ENCODE data around the gene PHOSPHO2. TPM values are rescaled to one million over a fixed set of nuclear protein-coding genes. Genes with fewer than 3 reads are reported as not detected.

The PHOSPHO2 gene
- polyA plus RNA-seq, 12 donors = 4.3 to 7.8 (median 6.1) TPM; not detected in 2

DNA sequence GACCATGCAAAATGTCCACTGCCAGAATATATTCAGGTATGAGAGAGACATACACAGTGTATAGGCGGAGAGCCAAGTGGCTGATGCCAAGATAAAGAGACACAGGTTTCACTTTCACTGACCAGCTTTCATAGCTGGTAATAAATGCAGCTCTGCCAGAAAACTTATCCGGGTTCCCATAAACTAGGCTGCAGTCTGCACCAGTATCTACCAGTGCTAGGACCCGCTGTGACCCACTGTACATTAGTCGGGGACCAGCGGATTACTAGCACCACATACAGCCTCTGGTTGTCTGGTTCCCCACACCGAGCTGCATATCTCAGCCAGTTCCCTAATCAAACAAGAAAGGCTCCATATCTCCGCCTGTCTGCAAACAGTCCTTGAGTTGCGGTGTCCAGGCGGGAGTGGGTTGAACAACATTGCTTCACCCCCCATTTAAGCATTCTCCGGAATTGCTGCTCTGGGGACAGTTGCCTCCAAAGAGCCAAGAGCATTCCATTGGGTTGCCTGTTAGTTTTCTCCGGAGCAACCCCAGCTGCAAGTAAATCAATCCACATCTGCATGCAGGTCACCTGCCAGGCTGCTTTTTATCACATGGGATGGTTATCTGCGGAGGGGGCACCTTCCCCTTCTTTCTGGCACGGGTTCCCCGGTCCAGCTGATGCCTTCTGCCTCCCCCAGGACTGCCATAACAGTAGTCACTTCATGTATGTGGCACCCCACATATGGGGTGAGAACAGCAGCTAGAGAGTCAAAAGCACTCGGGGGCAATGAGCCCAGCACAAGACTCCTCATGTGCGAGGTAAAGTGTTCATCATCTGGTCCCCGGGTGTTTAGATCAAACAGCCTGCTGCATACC lies 21.3 kb downstream of the PHOSPHO2 start:
- DNase-seq = no peak

DNA sequence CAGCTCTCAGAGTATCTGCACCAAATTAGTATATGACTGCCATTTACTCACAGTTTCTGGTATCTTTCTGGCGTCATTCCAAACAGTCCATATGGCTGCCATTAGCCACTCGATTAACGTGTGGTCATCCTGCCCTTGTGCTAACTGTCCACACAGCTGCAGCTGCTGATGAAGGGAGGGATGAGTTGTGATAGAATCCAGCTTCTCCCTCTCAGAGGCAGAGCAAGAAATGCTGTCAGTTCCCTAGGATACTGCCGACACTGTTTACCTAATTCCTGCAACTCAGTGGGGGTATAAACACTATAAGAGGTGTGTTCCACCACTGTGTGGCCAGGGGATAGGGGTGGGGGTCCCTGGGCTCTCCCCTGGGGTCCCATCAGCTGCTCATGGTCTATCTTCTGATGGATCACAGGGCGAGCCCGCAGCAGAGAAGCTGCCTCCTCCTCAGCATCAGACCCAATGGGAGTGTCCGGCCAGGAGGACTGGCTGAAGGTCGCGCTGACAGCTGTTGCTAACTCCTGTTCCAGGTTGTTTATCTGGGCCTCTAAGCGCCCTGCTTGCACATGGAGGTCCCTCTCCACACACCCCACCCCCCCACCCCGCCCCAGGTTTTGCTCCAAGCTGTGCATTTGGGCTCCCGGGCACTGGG lies 22.1 kb downstream of the PHOSPHO2 start:
- DNase-seq = no peak

- no peak for DNase-seq
Observed at GRCh38 chr2:169716938-169717690, 22.8 kb downstream of the PHOSPHO2 start.

- DNase-seq = no peak
Observed at GRCh38 chr2:169717691-169718063, 23.4 kb downstream of the PHOSPHO2 start.

DNA sequence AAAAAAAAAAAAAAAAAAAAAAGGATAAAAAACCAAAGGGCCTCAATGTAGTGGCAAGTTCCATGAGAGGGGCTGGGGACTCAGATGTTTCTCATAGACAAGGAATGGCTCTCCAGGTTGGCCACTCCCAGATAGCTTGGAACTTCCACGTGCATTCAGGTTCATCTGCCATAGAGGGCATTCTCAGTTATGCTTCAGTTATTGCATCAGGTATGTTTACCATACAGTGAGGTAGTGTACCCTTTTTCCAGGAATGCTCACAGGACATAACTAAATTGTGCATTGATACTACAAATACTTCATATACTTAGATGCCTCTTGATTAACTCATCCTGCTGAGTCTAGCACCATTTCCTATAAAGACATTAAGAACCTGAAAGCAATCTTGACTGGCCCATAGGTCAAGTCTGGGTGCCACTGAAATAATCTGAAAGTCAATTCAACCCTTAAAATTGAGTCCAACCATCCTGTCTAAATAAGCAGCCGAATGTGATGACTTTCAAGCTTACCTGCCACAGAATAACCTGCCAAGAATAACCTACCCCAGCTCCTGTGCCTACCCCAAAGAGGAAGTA lies 24.7 kb downstream of the PHOSPHO2 start:
- no peak for DNase-seq

- peak; percentile 50 for DNase-seq
Observed at GRCh38 chr2:169721016-169721415, 26.7 kb downstream of the PHOSPHO2 start.

DNA sequence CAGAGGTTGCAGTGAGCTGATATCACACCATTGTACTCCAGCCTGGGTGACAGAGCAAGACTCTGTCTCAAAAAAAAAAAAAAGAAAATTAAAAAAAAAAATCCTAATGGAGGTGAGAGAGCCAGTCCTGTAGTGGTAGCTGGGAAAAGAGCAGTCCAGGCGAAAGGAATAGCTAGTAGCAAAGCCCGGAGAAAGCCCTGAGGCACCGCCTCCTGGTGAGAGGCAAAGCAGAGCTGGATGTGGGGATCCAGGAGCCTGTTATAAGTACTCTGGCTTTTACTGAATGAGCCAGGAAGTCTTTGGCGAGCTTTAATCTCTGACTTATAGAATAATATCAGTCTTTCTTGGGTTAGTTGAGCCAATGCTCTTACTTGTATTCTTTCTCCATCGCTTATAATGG lies 32.8 kb downstream of the PHOSPHO2 start:
- DNase-seq = no peak

GRCh38 chr2:169729274-169729605 lies 35.0 kb downstream of the PHOSPHO2 start:
- DNase-seq = no peak

DNA sequence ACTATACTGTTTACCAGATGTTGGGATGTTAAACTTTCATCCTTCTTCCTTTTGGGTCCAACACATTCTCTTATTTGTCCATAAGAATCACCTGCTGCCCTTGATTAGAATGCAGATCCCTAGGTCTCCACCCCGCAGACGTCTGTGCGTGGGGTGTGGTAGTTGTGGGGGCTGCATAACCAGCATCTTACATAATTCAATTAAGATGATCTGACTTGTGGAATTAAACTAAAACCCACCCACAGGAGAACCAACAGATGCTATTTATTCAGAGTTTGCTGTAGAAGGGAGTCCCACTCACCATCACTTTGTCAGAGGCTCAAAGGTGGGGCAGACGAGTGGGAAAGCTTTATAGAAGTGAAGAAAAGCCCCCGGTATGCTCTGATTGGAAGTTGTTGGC lies 37.8 kb downstream of the PHOSPHO2 start:
- no peak for DNase-seq

GRCh38 chr2:169732583-169733358 lies 38.5 kb downstream of the PHOSPHO2 start:
- no peak for DNase-seq

DNA sequence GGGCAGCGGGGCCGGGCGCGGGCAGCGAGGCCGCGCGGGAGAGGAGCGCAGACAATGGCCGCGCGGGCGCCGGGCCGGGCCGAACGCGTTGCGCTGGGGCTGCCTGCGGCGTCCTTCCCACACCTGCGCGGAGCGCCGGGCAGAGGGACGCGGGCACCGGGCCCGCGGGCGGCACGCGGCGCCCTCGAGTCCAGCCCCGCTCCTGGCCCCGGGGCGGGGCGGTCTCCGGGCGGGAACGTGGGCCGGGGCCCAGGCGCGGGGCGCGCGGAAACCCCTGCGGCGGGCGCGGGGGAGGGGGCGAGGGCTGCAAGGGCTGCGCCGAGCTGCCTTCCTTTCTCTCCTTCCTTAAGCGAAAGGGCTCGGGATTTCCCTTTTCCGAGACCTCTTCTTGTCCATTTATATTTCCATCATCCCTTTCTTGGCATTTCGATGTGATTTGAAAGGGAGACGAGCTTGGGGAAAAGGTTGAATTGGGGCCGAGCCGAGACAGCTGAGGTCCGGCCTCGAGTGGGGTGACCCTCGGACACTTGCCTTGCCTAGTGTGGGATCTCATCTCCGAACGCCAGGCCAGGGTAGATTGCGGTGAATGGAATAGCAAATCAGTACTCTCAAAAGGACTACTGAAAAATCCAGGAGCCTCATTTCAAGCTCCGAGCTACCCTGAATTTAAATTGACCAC lies 40.0 kb downstream of the PHOSPHO2 start:
- DNase-seq = no peak

- DNase-seq = no peak
Observed at GRCh38 chr2:169735623-169736022, 41.4 kb downstream of the PHOSPHO2 start.

GRCh38 chr2:169736902-169737301 lies 42.6 kb downstream of the PHOSPHO2 start:
- no peak for DNase-seq

GRCh38 chr2:169738566-169739229 lies 44.4 kb downstream of the PHOSPHO2 start:
- no peak for DNase-seq

DNA sequence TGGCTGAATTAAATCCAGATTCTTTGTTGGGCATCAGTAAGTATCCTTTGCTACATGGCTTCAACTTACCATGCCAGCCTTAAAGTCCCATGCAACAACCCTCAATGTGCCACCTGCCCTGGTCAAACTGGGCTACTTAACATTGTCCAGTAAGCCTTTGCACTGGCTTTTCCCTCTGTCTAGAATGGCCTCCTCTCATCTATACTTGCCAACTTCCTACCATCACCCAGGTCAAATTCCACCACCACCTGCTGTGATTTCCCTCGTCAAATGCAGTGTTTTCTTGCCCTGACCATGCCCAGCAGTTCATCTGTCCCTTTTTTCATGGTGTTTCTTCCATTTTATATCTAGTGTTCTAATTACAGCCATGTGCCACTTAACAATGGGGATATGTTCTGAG lies 45.1 kb downstream of the PHOSPHO2 start:
- no peak for DNase-seq

GRCh38 chr2:169743549-169743948 lies 49.3 kb downstream of the PHOSPHO2 start:
- DNase-seq = no peak

DNA sequence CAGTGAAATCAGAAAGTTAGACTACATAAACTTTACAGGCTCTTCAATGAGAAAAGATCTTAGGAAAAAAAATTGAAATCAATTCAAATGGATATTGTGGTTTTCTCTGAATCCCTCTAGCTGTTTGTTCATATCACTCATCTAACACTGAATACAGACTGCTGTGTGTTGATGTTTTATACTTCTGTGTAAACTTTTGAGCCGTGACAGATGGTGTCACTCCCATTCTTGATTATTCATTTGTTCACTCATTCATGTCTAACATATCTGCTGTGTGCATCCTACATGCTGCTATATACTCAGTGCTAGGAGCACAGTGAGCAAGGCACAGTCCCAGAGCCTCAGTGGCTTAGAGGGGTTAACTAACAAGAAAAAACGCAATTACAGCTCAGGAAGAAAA lies 52.0 kb downstream of the PHOSPHO2 start:
- no peak for DNase-seq

GRCh38 chr2:169748319-169748718 lies 54.0 kb downstream of the PHOSPHO2 start:
- no peak for DNase-seq

All from muscle of arm (tissue), 12 donors.